ENCODE results near the gene TNFSF13B. TPM values are rescaled to one million over a fixed set of nuclear protein-coding genes. Genes with fewer than 3 reads are reported as not detected.

The TNFSF13B gene
- total and polyA plus RNA-seq, 8 donors = 0.47 to 4.1 (median 1.7) TPM

DNA sequence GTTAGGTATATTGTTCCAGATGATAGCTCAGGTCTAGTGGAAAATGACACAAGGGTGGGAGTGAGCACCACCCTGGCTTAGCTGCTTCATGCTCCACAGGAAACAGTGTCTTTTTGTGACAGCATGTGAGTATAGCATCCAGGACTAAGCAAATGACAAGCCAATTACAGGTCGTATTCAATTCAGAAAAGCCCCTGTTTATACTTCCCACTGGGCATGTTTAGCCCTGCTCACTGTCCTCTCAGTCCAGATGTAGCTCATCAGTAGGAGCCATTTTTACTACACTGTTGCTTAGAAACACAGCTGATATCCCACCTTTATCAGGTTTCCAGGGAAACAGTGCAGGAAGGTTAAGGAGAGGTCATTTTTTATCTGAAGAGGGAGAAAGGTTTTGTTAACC, 43.3 kb upstream of the TNFSF13B start:
- H3K27me3 ChIP-seq = no peaks in the 10 kb centered on the region
- DNase-seq (no peak), FAIRE-seq (no peak), ATAC-seq (peak; percentile 60 to 84 (median 79))
- H3K4me3 ChIP-seq = no peak overlapping the region
- H3K36me3 ChIP-seq = no peaks in the 10 kb centered on the region
- WGBS, 2 donors = 2 to 3% methylated on average over 1 of the region's 1 CpG
- no peak overlapping the region for H3K27ac ChIP-seq
- intact Hi-C loops (cut with DNase I) = no loop called here
- H3K4me1 ChIP-seq = peaks cover 14 to 38% (median 28%) of the 10 kb centered on the region in 3 donors
- TF ChIP-seq, protein P1, sequence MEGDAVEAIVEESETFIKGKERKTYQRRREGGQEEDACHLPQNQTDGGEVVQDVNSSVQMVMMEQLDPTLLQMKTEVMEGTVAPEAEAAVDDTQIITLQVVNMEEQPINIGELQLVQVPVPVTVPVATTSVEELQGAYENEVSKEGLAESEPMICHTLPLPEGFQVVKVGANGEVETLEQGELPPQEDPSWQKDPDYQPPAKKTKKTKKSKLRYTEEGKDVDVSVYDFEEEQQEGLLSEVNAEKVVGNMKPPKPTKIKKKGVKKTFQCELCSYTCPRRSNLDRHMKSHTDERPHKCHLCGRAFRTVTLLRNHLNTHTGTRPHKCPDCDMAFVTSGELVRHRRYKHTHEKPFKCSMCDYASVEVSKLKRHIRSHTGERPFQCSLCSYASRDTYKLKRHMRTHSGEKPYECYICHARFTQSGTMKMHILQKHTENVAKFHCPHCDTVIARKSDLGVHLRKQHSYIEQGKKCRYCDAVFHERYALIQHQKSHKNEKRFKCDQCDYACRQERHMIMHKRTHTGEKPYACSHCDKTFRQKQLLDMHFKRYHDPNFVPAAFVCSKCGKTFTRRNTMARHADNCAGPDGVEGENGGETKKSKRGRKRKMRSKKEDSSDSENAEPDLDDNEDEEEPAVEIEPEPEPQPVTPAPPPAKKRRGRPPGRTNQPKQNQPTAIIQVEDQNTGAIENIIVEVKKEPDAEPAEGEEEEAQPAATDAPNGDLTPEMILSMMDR (IDR thresholded peaks at IDR 0.05) = no peak
- H3K9me3 ChIP-seq = no peaks in the 10 kb centered on the region

DNA sequence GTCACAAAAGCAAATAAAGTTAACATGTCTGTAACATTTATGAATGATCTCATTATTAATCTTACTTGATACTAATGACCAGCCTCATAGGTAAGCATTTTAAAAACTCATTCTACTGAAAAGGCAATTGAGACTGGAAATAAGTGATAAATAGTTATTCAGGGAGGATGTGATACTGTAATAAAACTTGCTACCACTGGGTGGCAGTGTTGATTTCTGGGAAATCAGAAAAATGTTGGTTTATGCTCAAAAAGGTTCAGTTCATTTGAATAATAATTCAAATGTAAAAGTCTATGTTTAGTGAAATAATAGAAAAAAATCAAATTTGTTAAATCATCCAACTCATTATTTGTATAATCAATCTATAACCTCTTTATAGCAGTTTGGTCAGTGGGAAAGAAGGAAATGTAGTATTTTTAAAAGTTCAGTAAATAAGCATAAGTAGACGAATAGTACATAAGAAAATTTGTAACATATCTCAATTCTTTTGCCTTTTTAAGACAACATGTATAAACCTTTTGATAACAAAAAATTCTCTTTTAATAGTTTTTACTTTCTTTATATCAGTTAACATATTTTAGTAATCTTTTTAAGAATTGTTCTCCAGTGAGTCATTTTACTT, 41.8 kb upstream of the TNFSF13B start:
- 60 to 71% methylated on average over 1 of the region's 1 CpG for WGBS, 2 donors
- FAIRE-seq = peak; percentile 98
- intact Hi-C loops (cut with DNase I) = no loop called here

DNA sequence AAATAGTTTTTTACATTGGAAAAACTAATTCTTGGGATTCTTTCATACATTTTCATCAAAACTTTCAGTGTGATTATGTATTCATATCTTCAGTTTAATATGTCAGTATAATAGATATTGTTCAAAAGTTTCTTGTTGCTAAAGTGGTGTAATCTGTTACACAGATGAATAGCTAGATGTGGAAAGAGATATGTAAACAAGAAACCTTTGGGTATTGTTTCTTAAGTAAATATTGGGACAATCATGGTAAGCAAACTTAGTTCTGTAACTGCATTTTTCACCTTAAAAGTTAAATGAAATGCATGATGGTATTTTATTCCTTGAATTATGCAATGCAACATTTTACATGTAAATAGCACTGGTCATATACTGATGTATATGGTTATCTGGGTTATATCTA, 39.1 kb upstream of the TNFSF13B start:
- intact Hi-C loops (cut with DNase I) = no loop called here
- peaks cover 14 to 38% (median 17%) of the 10 kb centered on the region in 3 donors for H3K4me1 ChIP-seq
- H3K4me3 ChIP-seq = no peak overlapping the region
- H3K36me3 ChIP-seq = no peaks in the 10 kb centered on the region
- FAIRE-seq (peak; percentile 76), ATAC-seq (no peak), DNase-seq (no peak)
- H3K27ac ChIP-seq = no peak overlapping the region
- H3K27me3 ChIP-seq = no peaks in the 10 kb centered on the region
- H3K9me3 ChIP-seq = no peaks in the 10 kb centered on the region
- TF ChIP-seq, protein P1 (IDR thresholded peaks at IDR 0.05) = no peak

More for the DNA sequence above, 41.8 kb upstream of the TNFSF13B start:
- Histone ChIP-seq H3K9me3 (no peaks in the 10 kb centered on the region), H3K36me3 (no peaks in the 10 kb centered on the region), H3K4me3 (no peak overlapping the region), H3K4me1 (peaks cover 14 to 38% (median 24%) of the 10 kb centered on the region in 3 donors), H3K27ac (no peak overlapping the region), H3K27me3 (no peaks in the 10 kb centered on the region)
- DNase-seq (no peak), ATAC-seq (peak; percentile 25 to 80 (median 70))
- TF ChIP-seq, protein P1 (IDR thresholded peaks at IDR 0.05) = peak; percentile 47 to 71 (median 56)

DNA sequence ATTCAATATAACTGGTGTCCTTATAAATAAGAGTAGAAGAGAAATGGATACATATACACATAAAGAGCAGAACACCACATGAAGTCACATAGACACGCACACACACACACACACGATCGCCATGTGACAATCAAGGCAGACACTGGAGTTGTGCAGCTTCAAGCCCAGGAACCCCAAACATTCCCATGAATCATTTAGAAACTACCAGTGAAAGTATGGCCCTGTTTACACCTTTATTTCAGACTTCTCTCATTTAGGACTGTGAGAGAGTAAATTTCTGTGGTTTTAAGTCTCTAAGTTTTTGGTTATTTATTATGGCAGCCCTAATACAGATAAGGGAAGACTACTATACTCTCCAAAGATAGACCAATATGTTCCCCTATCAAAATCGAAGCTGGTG, 20.4 kb upstream of the TNFSF13B start:
- Histone ChIP-seq H3K27ac (no peak overlapping the region), H3K9me3 (no peaks in the 10 kb centered on the region), H3K4me3 (no peak overlapping the region), H3K4me1 (no peaks in the 10 kb centered on the region), H3K27me3 (no peaks in the 10 kb centered on the region), H3K36me3 (no peaks in the 10 kb centered on the region)
- FAIRE-seq (no peak), DNase-seq (no peak), ATAC-seq (no peak)
- TF ChIP-seq, protein P1 (IDR thresholded peaks at IDR 0.05) = no peak
- WGBS, 2 donors = 70 to 73% methylated on average over 4 of the region's 4 CpGs
- intact Hi-C loops (cut with DNase I) = no loop called here

DNA sequence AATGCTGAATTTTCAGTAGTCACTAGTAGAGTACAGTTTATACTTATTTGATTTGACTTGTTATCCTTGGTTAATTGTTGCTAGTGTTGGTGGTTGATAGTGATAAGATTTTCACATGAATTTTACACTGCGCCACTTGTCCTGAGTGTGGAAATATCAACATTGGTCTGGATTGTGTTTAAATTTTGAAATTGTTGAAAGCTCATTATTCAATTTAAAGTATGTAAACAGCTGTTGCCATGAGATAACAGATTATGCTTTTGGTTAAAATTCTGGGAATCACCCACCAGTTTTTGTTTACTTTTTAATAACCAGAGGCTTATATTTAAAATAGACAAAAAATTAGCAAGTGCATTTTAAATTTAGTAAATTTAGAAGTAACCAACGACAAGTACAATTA, 12.3 kb upstream of the TNFSF13B start:
- ATAC-seq (no peak), DNase-seq (no peak), FAIRE-seq (no peak)
- Histone ChIP-seq H3K36me3 (no peaks in the 10 kb centered on the region), H3K9me3 (no peaks in the 10 kb centered on the region), H3K4me3 (no peak overlapping the region), H3K27me3 (no peaks in the 10 kb centered on the region), H3K4me1 (peaks cover 0 to 4% (median 0%) of the 10 kb centered on the region in 3 donors), H3K27ac (no peak overlapping the region)
- intact Hi-C loops (cut with DNase I) = no loop called here
- WGBS, 2 donors = 32 to 34% methylated on average over 2 of the region's 2 CpGs
- TF ChIP-seq, protein P1 (IDR thresholded peaks at IDR 0.05) = no peak

Measured in pancreas (tissue), 10 donors.